Astrocyte of the hippocampus (primary cell): Measurements from ENCODE around the gene CCDC148.

Experiments
- DNase-seq: peaks from one replicate; pipeline ENCODE4 v3.0.0; 2011; ENCODE audit warnings: low read depth, low spot score

CCDC148 gene

DNA sequence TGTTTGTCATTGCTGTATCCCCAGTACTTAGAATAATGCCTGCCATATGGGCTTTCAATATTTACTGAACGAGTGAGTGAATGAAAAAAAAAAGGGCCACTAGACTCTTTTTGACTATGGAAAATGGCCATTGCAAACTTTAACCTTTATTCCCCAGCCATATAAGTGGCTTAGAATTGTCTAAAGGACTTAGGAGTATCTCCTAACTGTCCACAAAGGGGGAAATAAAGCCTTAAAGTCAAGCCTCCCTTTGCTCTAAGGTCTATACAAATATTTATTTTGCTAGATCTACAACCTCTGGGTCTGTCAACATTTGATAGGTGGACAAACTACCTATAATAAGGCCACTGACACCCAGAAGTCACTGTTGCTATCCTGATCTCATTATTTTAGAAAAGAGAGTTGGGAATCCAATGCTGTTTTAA lies 329.2 kb downstream of the CCDC148 start:
- DNase-seq: no peak

DNA sequence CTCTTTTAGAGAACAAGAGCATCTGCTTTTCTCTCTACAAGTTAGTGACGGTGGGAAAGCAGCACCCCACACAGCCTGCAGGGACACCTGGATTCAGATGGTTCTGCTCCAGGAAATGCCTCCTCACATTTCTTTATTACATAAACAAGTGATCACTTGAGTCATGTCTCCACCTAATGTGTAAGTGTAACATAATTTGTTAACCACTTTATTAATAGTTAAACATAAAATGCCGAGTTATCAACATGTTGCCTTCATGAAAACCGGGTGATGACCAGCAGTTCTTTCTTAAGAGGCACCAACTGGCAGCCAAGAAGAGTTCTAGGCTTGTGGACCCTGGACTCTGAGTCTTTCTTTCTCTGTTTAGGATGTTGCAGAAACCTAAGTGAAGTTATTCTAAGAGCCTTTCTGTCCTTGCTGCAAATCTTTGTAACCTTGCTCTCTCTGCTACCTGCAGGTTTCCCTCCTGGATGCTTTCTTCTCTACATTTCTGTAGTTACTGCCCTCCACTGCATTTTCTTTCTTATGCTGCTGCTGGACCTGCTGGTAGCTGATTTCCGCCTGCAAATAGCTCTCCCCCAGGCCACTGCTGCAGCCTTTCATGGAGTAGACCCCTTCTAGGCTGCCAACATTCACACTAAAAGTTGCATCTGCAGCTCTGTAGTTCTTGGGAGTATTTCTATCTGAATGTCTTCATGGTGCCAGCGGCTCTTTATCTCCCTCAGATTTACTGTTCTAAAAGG lies 330.6 kb downstream of the CCDC148 start:
- DNase-seq: no peak

- no peak for DNase-seq
Observed at GRCh38 chr2:158124896-158125295, 331.7 kb downstream of the CCDC148 start.
